GM23248 (cell line): ENCODE data around the gene HEXB. TPM values are rescaled to one million over a fixed set of nuclear protein-coding genes. Genes with fewer than 3 reads are reported as not detected.

Experiments
- DNase-seq: peaks from one replicate; pipeline ENCODE4 v3.0.0-alpha.2; 2015
- H2AFZ ChIP-seq: fragments of 200-600 bp; sonication (generic); 2 replicates; pipeline ENCODE4 v1.6.1; 2016; ENCODE audit warnings: antibody characterized with exemption
- H3F3A ChIP-seq: fragments of 200-600 bp; sonication (generic); 2 replicates; pipeline ENCODE4 v1.6.1; 2016; ENCODE audit warnings: mild to moderate bottlenecking, antibody characterized with exemption, mixed run types; ENCODE audit not compliant: insufficient read depth
- H3K27ac ChIP-seq: fragments of 200-600 bp; sonication (generic); 2 replicates; pipeline ENCODE4 v1.5.1; 2016; ENCODE audit warnings: mild to moderate bottlenecking
- H3K27me3 ChIP-seq: fragments of 200-600 bp; sonication (generic); replicated peaks from 2 replicates; pipeline ENCODE4 v1.6.1; 2016; ENCODE audit warnings: mild to moderate bottlenecking; ENCODE audit not compliant: insufficient read depth
- H3K36me3 ChIP-seq: fragments of 200-600 bp; sonication (generic); 2 replicates; pipeline ENCODE4 v1.6.1; 2016; ENCODE audit warnings: low read depth, mild to moderate bottlenecking
- H3K4me1 ChIP-seq: fragments of 200-600 bp; sonication (generic); 2 replicates; pipeline ENCODE4 v1.6.1; 2016; ENCODE audit warnings: mild to moderate bottlenecking; ENCODE audit not compliant: insufficient read depth
- H3K4me2 ChIP-seq: fragments of 200-600 bp; sonication (generic); one replicate; pipeline ENCODE4 v1.6.1; 2016; ENCODE audit warnings: mild to moderate bottlenecking; ENCODE audit not compliant: unreplicated experiment
- H3K4me3 ChIP-seq: fragments of 200-600 bp; sonication (generic); 2 replicates; pipeline ENCODE4 v1.5.1; 2016; ENCODE audit warnings: mild to moderate bottlenecking
- H3K79me2 ChIP-seq: fragments of 200-600 bp; sonication (generic); 2 replicates; pipeline ENCODE4 v1.6.1; 2016; ENCODE audit warnings: mild to moderate bottlenecking; ENCODE audit not compliant: insufficient read depth
- H3K9ac ChIP-seq: fragments of 200-600 bp; sonication (generic); 2 replicates; pipeline ENCODE4 v1.6.1; 2016; ENCODE audit warnings: mild to moderate bottlenecking
- H3K9me2 ChIP-seq: fragments of 200-600 bp; sonication (generic); 2 replicates; pipeline ENCODE4 v1.6.1; 2016; ENCODE audit warnings: mixed run types, mild to moderate bottlenecking, moderate library complexity; ENCODE audit not compliant: insufficient read depth
- H3K9me3 ChIP-seq: fragments of 200-600 bp; sonication (generic); one replicate; pipeline ENCODE4 v1.6.1; 2017; ENCODE audit warnings: low read depth
- H4K20me1 ChIP-seq: fragments of 200-600 bp; sonication (generic); 2 replicates; pipeline ENCODE4 v1.6.0; 2016; ENCODE audit not compliant: insufficient read depth
- EZH2 ChIP-seq: fragments of 200-600 bp; sonication (generic); IDR thresholded peaks from 2 replicates; pipeline ENCODE4 v1.6.1; 2018; ENCODE audit warnings: antibody characterized with exemption, mild to moderate bottlenecking; ENCODE audit not compliant: insufficient read depth, poor library complexity, severe bottlenecking
- EZH2phosphoT487 ChIP-seq: fragments of 200-600 bp; sonication (generic); IDR thresholded peaks from 2 replicates; pipeline ENCODE4 v1.6.1; 2018; ENCODE audit warnings: antibody characterized with exemption, moderate library complexity, mild to moderate bottlenecking, low read depth; ENCODE audit not compliant: insufficient read depth
- WGBS, 2 experiments: methylation state at CpG; one replicate each; pipeline ENCODE4 v1.1.6; 2015 to 2017; ENCODE audit warnings: low lambda C conversion rate in 2 of 2, low coverage in 1 of 2; ENCODE audit errors: missing lambda C conversion rate in 2 of 2; 5-methylcytosine and 5-hydroxymethylcytosine counted together
- in situ Hi-C: fragments of 300-500 bp; cut with MboI; formaldehyde crosslinking; loops from 2 replicates; pipeline ENCODE4 v1.15.0; 2020
- polyA plus RNA-seq: library from polyadenylated mRNA; unstranded; fragments of >200 nt; fragmentation: Nextera tagmentation; extraction: Ambion mirVana; gene quantifications from 2 replicates; pipeline ENCODE4 v1.2.1, GENCODE V29; 2016
- total RNA-seq: library from RNA; depleted of rRNA; stranded (reverse); fragments of >200 nt; shearing (Covaris generic); gene quantifications from 2 replicates; pipeline ENCODE4 v1.2.3, GENCODE V29; 2014

HEXB gene
- total and polyA plus RNA-seq, 2 experiments from 2014 or later: 106 to 127 TPM

- H3K27me3 ChIP-seq: no peaks in the 10 kb centered on the region
- no peaks in the 10 kb centered on the region for H4K20me1 ChIP-seq
- 67 to 81% methylated on average over 1 of the region's 1 CpG for WGBS, 2 experiments
- H3K27ac ChIP-seq: no peak overlapping the region
- H2AFZ ChIP-seq: no peak overlapping the region
- DNase-seq: no peak
- H3K9ac ChIP-seq: no peak overlapping the region
- in situ Hi-C loops: no loop called here
- peaks cover 39% of the 10 kb centered on the region for H3K36me3 ChIP-seq
- H3K4me1 ChIP-seq: peaks cover 38% of the 10 kb centered on the region
- H3K9me3 ChIP-seq: no peaks in the 10 kb centered on the region
- TF ChIP-seq EZH2phosphoT487 (no peak), EZH2 (no peak)
- H3K4me2 ChIP-seq: no peak overlapping the region
- peaks cover 72% of the 10 kb centered on the region for H3K79me2 ChIP-seq
- H3K9me2 ChIP-seq: no peaks in the 10 kb centered on the region
- H3K4me3 ChIP-seq: no peak overlapping the region
- H3F3A ChIP-seq: peaks cover 27% of the 10 kb centered on the region
Measured at GRCh38 chr5:74761241-74761640, 76.2 kb downstream of the HEXB start.

- WGBS, 2 experiments: 85 to 91% methylated on average over 2 of the region's 2 CpGs
- peak; percentile 65 for DNase-seq
- in situ Hi-C loops: no loop called here
- H2AFZ ChIP-seq: no peak overlapping the region
- no peak overlapping the region for H3K4me3 ChIP-seq
- peaks cover 38% of the 10 kb centered on the region for H3K4me1 ChIP-seq
- H3K9ac ChIP-seq: peak overlapping the region; percentile 11; the same call in 1 of the 2 replicates
- peaks cover 27% of the 10 kb centered on the region for H3F3A ChIP-seq
- peak overlapping the region; percentile 60 for H3K27ac ChIP-seq
- no peaks in the 10 kb centered on the region for H3K9me2 ChIP-seq
- H4K20me1 ChIP-seq: no peaks in the 10 kb centered on the region
- peak overlapping the region; percentile 34 for H3K4me2 ChIP-seq
- no peaks in the 10 kb centered on the region for H3K27me3 ChIP-seq
- no peaks in the 10 kb centered on the region for H3K9me3 ChIP-seq
- H3K79me2 ChIP-seq: peaks cover 77% of the 10 kb centered on the region
- peaks cover 27% of the 10 kb centered on the region for H3K36me3 ChIP-seq
- TF ChIP-seq EZH2: no peak
- TF ChIP-seq EZH2phosphoT487: no peak
Measured at GRCh38 chr5:74762599-74762998, 77.6 kb downstream of the HEXB start.

GRCh38 chr5:74763504-74763903 is 78.5 kb downstream of the HEXB start:
- Histone ChIP-seq H3K36me3 (peaks cover 19% of the 10 kb centered on the region), H3K27me3 (no peaks in the 10 kb centered on the region), H4K20me1 (no peaks in the 10 kb centered on the region), H3K79me2 (peaks cover 85% of the 10 kb centered on the region), H3K27ac (peak overlapping the region; percentile 60), H3K4me3 (no peak overlapping the region), H3K9me3 (no peaks in the 10 kb centered on the region), H3F3A (peaks cover 27% of the 10 kb centered on the region), H3K9me2 (no peaks in the 10 kb centered on the region), H2AFZ (no peak overlapping the region), H3K4me2 (peak overlapping the region; percentile 34), H3K9ac (no peak overlapping the region), H3K4me1 (peaks cover 43% of the 10 kb centered on the region)
- TF ChIP-seq EZH2: no peak
- TF ChIP-seq EZH2phosphoT487: no peak
- in situ Hi-C loops: no loop called here
- DNase-seq: peak; percentile 30

DNA sequence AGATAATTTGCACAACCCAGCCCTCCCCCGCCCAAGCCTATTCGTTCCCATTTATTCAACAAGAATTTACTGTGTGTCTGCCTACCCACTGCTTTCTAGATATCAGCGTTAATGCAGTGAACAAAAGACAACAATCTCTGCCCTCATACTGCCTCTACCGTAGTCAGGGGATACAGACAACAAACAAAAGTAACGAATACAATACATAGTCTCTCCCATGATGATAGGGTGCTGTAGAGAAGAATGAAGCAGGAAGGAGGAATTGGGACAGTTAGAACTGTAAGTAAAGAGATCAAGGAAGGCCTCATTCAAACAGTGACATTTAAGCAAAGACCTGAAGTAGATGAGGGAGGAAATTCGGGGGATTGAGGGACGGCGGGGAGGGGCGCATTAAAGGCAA is 80.2 kb downstream of the HEXB start:
- H3K4me1 ChIP-seq: peaks cover 43% of the 10 kb centered on the region
- peak overlapping the region; percentile 98 for H3K4me3 ChIP-seq
- DNase-seq: peak; percentile 13

DNA sequence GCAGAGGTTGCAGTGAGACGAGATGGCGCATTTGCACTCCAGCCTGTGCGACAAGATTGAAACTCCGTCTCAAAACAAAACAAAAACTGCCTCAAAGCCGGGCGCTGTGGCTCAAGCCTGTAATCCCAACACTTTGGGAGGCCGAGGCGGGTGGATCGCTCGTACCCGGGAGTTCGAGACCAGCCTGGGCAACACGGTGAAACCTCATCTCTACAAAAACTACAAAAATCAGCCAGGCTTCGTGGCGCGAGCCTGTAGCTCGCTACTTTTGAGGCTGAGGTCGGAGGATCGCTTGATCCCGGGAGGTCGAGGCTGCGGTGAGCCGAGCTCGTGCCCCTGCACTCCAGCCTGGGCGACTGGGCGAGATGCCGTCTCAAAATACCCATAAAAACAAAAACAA is 80.9 kb downstream of the HEXB start:
- peak overlapping the region; percentile 99 for H2AFZ ChIP-seq
- peaks cover 43% of the 10 kb centered on the region for H3K4me1 ChIP-seq
- peak overlapping the region; percentile 75 for H3K4me2 ChIP-seq
- 62% methylated on average over 27 of the region's 27 CpGs for WGBS, 2 experiments
- no peak for TF ChIP-seq EZH2phosphoT487
- no peak for TF ChIP-seq EZH2
- peak overlapping the region; percentile 98 for H3K4me3 ChIP-seq
- no peaks in the 10 kb centered on the region for H3K9me2 ChIP-seq
- H3K79me2 ChIP-seq: peaks cover 86% of the 10 kb centered on the region
- H3K27me3 ChIP-seq: no peaks in the 10 kb centered on the region
- in situ Hi-C loops: no loop called here
- DNase-seq: peak; percentile 3
- peaks cover 17% of the 10 kb centered on the region for H3K36me3 ChIP-seq
- peaks cover 27% of the 10 kb centered on the region for H3F3A ChIP-seq
- no peak overlapping the region for H3K27ac ChIP-seq
- H3K9me3 ChIP-seq: no peaks in the 10 kb centered on the region
- no peaks in the 10 kb centered on the region for H4K20me1 ChIP-seq
- peak overlapping the region; percentile 85 for H3K9ac ChIP-seq

More for the DNA sequence above, 80.2 kb downstream of the HEXB start:
- Histone ChIP-seq H3K9me3 (no peaks in the 10 kb centered on the region), H3K79me2 (peaks cover 89% of the 10 kb centered on the region), H3K4me2 (peak overlapping the region; percentile 75), H4K20me1 (no peaks in the 10 kb centered on the region), H3K27me3 (no peaks in the 10 kb centered on the region), H2AFZ (no peak overlapping the region), H3K9me2 (no peaks in the 10 kb centered on the region), H3F3A (peaks cover 27% of the 10 kb centered on the region), H3K27ac (no peak overlapping the region), H3K9ac (peak overlapping the region; percentile 85; the same call in 1 of the 2 replicates), H3K36me3 (peaks cover 14% of the 10 kb centered on the region)
- in situ Hi-C loops: no loop called here
- TF ChIP-seq EZH2phosphoT487 (no peak), EZH2 (no peak)
- 82 to 88% methylated on average over 9 of the region's 9 CpGs for WGBS, 2 experiments
